Activated naive CD4-positive, alpha-beta T cell treated with anti-CD3 and anti-CD28 coated beads, Interleukin-2, amount 50 U/mL, for 16 hours (primary cell): ENCODE data around the gene NTMT2.
"Not testable (repeated sequence)": the region's sequence is repeated elsewhere in the genome, so short reads cannot be mapped to it uniquely, and the experiment has no call there.

Source experiments
- DNase-seq: peaks from one replicate; pipeline ENCODE4 v3.0.0-alpha.2; 2020

The NTMT2 gene

DNA sequence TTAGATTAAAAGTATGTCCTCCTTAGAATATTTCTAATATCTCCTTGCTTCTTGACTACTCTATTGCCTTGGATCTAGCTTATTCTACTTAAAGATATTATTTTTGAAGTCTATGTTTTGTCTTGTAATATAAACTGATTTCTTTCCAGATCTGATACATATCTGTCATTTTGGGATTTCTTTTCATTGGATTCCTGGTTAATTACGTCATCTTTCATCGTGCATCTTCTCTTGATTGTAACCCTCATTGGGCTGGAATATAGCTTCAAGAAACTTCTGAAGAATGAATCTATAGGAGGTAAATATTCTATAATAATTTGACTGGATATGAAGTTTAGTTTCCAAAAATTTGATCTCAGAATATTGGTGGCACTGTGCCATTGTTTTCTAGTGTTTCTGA, 12.1 kb downstream of the NTMT2 start:
- DNase-seq, result no peak

DNA sequence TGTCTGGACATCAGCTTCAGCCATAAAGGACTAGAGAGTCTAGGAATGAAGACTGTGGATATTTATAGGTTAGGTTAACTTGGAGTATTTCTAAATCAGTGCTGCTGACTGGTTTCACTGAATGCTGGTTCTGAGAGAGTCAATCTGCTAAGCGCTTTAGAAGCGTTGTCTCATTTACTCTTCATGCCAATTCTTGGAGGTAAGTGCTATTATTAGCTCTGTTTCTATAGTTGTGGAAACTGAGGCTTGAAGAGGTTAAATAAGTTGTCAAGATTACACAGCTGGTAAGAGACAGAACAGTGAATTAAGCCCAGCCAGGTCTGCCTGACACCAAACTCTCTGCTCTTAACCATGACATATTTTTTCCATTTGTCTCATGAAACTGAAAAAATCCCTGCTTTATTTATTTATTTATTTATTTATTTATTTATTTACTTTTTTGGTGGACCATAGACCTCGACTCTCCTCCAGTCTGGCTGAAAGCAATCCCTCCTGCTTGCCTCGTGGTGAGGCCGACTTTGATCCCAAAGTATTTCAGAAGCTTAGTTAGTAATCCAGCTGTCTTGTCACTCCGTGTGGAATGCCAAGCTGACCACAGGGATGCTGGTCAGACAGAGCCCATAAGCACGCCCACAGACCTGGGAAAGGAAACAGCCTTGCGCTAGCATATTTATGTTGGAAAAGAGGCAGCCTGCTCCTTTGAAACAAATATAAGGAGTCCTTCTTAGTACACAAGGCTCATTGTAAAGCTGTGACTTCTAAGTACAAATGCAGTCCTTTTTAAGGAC, 16.9 kb downstream of the NTMT2 start:
- DNase-seq, result no peak

DNA sequence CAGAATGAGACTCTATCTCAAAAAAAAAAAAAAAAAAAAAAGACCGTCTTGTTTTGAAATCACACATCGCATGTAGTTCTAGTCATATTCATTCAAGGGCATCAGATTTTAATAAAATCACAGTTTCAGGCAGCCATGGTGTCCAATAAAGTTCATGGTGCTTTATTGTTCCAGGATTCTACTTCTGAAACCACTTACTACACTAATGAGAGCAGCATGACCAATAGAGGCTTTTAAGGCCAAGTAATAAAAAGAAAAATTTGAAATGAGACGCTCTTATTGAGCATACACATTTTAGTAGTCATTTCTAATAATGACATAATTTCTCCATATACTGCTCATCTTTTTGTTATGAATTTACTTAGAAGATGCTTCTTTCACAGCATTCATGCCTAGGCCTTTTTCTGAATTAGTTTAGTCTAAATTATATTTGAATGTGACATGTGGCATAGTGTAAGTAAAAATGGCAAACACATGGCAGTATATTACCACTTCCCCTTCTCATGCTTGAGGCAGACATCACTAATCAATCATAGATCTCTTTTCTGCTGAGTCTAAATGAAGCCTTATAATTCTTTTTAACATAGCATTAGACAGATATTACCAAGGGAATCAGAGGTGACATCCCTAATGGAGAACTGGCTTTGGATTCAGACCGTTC, 18.5 kb downstream of the NTMT2 start:
- DNase-seq, result no peak

DNA sequence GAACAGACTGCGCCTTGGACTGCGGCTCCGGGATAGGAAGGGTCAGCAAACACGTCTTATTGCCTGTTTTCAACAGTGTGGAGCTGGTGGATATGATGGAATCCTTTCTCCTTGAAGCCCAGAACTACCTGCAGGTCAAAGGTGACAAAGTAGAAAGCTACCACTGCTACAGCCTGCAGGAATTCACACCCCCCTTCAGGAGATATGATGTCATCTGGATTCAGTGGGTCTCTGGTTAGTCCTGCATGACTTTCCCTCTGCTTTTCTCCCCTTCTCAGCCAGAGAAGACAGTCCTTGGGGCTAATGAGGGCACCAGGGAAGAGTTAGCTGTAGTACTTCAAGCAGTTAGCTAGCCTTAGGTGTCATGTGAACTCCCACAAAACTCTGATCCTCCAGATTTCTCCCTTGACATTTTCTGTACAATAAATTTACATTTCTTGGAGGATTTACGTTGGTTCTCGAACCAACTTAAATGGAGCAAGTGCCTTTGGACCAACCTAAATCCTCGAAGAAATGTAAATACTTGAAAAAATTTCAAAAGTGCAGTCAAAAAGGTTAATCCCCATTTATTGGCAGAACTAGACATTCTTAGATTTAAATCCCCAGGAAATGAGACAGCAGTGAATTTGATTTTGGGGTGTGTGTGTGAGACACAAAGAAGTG, 20.9 kb downstream of the NTMT2 start:
- DNase-seq, result no peak

DNA sequence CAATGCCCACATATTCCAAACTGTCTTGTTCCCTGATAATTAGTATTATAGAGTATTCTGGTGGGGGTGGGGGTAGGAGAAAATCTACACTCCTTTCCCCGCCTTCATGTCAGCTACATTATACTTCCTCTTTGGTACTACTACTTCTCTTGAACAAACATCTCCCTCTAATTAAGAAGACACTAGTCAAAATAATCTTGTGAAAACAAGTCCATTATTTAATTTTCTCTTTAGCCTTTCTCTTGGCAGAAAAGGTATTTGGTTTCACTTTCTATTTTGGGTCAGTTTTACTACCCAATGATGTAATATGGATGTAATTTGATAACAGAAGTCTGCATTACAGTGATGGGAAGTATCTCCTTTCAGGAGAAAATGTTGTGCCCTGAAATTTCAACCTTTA, 22.5 kb downstream of the NTMT2 start:
- no peak for DNase-seq

GRCh38 chr1:170170513-170170912, 24.8 kb downstream of the NTMT2 start:
- DNase-seq, result not testable (repeated sequence)

- no peak for DNase-seq
Measured at GRCh38 chr1:170174395-170174794, 28.6 kb downstream of the NTMT2 start.

- no peak for DNase-seq
Measured at GRCh38 chr1:170175041-170175440, 29.3 kb downstream of the NTMT2 start.

GRCh38 chr1:170175484-170175883, 29.7 kb downstream of the NTMT2 start:
- DNase-seq, result no peak

- DNase-seq, result no peak
Measured at GRCh38 chr1:170176772-170177171, 31.0 kb downstream of the NTMT2 start.

GRCh38 chr1:170182442-170182841, 36.7 kb downstream of the NTMT2 start:
- no peak for DNase-seq

DNA sequence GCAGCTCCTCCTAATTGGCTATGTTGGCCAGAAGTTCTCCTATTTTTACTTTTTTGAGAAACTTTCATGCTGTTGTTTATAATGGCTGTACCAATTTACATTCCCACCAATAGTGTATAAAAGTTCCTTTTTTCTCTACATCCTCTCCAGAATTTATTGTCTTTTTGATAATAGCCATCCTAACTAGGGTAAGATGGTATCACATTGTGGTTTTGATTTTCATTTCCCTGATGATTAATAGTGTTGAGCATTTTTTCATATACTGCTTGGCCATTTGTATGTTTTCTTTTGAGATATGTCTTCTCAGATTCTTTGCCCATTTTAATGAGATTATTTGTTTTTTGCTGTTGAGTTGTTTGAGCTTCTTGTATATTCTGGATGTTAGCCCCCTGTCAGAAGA, 46.8 kb downstream of the NTMT2 start:
- no peak for DNase-seq

GRCh38 chr1:170194451-170194850, 48.7 kb downstream of the NTMT2 start:
- no peak for DNase-seq

GRCh38 chr1:170196490-170197236, 50.9 kb downstream of the NTMT2 start:
- DNase-seq, result no peak

- no peak for DNase-seq
Measured at GRCh38 chr1:170198090-170198489, 52.3 kb downstream of the NTMT2 start.

DNA sequence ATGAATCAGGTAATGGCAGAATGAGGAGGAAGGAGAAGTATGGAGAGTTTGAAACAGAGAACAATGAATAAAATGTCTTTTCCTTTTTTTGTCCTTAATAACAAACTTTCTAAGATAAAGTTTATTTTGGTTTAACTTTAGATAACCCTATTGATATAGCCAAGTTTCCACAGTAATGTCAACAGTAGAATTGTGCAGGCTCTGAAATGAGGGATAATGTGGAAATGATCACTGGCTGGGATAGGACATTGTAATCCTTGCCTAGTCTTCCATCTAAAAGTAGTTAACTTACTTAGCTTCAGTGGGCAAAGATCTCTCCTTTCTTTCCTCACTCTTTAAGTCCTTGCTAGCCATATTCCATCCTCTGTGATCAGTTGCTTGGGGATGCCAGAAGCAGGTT, 52.8 kb downstream of the NTMT2 start:
- no peak for DNase-seq

- DNase-seq, result no peak
Measured at GRCh38 chr1:170200161-170200560, 54.4 kb downstream of the NTMT2 start.

GRCh38 chr1:170200621-170201397, 55.0 kb downstream of the NTMT2 start:
- DNase-seq, result no peak

- no peak for DNase-seq
Measured at GRCh38 chr1:170203693-170204092, 57.9 kb downstream of the NTMT2 start.

- DNase-seq, result no peak
Measured at GRCh38 chr1:170204121-170204520, 58.4 kb downstream of the NTMT2 start.

- no peak for DNase-seq
Measured at GRCh38 chr1:170205301-170205700, 59.5 kb downstream of the NTMT2 start.

GRCh38 chr1:170209125-170209524, 63.4 kb downstream of the NTMT2 start:
- no peak for DNase-seq

DNA sequence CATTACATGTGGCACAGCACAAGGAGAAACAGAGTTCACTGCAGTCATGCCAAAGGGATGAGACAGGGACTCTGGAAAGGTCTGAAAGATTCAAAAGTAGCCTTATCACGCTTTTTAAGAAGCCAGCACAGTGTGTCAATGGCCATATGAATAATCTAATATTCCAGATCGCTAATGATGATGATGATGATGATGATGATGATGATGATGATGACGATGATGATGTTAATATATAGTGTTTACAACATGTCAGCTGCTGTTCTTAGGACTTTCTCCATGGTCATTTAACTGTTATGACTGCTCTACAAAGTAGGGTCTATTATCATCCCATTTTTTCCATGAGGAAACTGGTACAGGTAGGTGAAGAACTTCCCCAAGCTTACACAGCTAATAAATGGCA, 64.4 kb downstream of the NTMT2 start:
- no peak for DNase-seq
